ENCODE measurements around the gene SLC45A3.

SLC45A3 gene

DNA sequence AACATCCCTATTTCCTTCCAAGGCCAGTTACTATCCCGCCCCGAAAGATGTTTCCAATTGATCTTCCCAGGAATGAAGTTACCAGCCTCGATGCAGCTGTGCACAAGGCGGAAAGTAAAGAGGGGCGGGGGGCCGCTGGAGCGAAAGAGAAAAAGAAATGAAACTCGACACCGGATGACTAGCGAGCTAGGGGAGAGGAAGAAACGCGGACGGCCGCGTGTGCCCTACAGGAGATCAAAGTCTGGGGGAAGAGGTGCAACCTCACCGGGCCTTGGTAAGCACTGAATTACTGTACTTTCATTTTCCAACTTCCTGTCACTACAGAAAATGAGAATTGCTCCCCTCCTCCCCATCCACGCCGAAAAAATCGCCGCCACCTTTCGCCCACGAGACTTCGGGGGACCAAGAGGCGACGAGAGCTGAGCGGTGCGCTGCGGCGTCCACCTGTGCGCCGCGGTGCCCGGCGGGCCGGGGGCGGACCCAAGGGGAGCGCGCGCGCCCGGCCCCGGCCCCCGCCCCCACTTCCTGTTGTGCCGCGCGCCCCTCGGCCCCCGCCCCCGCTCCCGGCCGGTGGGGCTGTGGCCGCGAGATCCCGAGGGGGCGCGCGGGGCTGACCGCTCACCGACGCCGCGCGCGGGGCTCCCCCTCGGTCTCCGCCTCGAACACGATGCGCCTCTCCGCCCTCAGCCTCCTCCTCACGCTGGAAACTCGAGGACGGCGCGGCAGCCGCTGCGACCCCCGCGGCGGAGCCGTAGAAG lies 49.1 kb downstream of the SLC45A3 start (continued):
- TF ChIP-seq KLF8 (tag by site-specific recombination; IDR thresholded peaks at IDR 0.05) (peak; percentile 76), ZNF510 (tag by site-specific recombination; IDR thresholded peaks at IDR 0.05; ENCODE audit: insufficient replicate concordance) (no peak), ZNF677 (tag by site-specific recombination; IDR thresholded peaks at IDR 0.05) (0 out of 2 replicates have a peak, but pooled peaks have one; percentile 11), INSM2 (tag by site-specific recombination; IDR thresholded peaks at IDR 0.05) (peak; percentile 48; the same call in 1 of the 2 replicates), ZBTB26 (tag by site-specific recombination; optimal IDR thresholded peaks at IDR 0.05) (peak; percentile 54), ZBTB17 (tag by site-specific recombination; IDR thresholded peaks at IDR 0.05) (peak; percentile 90), PRDM10 (tag by site-specific recombination; IDR thresholded peaks at IDR 0.05) (peak; percentile 80), ZEB2 (tag by site-specific recombination; IDR thresholded peaks at IDR 0.05) (peak; percentile 97), ZNF639 (tag by site-specific recombination; IDR thresholded peaks at IDR 0.05) (0 out of 2 replicates have a peak, but pooled peaks have one; percentile 58), SP7 (tag by site-specific recombination; IDR thresholded peaks at IDR 0.05) (peak; percentile 87), SP3 (tag by site-specific recombination; IDR thresholded peaks at IDR 0.05) (peak; percentile 51; the same call in 1 of the 2 replicates), ZNF560 (tag by site-specific recombination; IDR thresholded peaks at IDR 0.05; ENCODE audit: borderline replicate concordance) (no peak), ZNF341 (tag by site-specific recombination; IDR thresholded peaks at IDR 0.05; ENCODE audit: low read depth) (peak; percentile 38; the same call in 1 of the 2 replicates), GFI1B (tag by site-specific recombination; IDR thresholded peaks at IDR 0.05) (no peak), ZNF610 (tag by site-specific recombination; IDR thresholded peaks at IDR 0.05; ENCODE audit: borderline replicate concordance) (peak; percentile 53; the same call in 1 of the 2 replicates), ZNF843 (tag by site-specific recombination; IDR thresholded peaks at IDR 0.05) (peak; percentile 64; the same call in 1 of the 2 replicates), ZBTB20 (tag by site-specific recombination; IDR thresholded peaks at IDR 0.05) (peak; percentile 71; the same call in 1 of the 2 replicates)
- TF ChIP-seq, protein P1, sequence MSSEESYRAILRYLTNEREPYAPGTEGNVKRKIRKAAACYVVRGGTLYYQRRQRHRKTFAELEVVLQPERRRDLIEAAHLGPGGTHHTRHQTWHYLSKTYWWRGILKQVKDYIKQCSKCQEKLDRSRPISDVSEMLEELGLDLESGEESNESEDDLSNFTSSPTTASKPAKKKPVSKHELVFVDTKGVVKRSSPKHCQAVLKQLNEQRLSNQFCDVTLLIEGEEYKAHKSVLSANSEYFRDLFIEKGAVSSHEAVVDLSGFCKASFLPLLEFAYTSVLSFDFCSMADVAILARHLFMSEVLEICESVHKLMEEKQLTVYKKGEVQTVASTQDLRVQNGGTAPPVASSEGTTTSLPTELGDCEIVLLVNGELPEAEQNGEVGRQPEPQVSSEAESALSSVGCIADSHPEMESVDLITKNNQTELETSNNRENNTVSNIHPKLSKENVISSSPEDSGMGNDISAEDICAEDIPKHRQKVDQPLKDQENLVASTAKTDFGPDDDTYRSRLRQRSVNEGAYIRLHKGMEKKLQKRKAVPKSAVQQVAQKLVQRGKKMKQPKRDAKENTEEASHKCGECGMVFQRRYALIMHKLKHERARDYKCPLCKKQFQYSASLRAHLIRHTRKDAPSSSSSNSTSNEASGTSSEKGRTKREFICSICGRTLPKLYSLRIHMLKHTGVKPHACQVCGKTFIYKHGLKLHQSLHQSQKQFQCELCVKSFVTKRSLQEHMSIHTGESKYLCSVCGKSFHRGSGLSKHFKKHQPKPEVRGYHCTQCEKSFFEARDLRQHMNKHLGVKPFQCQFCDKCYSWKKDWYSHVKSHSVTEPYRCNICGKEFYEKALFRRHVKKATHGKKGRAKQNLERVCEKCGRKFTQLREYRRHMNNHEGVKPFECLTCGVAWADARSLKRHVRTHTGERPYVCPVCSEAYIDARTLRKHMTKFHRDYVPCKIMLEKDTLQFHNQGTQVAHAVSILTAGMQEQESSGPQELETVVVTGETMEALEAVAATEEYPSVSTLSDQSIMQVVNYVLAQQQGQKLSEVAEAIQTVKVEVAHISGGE (tag by site-specific recombination; conservative IDR thresholded peaks at IDR 0.05; ENCODE audit: low read depth): peak; percentile 88
